ENCODE results near the gene PRDM5. TPM values are rescaled to one million over a fixed set of nuclear protein-coding genes. Genes with fewer than 3 reads are reported as not detected.

PRDM5 gene
- total RNA-seq, 1 experiment from 2014 or later = 0.85 TPM

DNA sequence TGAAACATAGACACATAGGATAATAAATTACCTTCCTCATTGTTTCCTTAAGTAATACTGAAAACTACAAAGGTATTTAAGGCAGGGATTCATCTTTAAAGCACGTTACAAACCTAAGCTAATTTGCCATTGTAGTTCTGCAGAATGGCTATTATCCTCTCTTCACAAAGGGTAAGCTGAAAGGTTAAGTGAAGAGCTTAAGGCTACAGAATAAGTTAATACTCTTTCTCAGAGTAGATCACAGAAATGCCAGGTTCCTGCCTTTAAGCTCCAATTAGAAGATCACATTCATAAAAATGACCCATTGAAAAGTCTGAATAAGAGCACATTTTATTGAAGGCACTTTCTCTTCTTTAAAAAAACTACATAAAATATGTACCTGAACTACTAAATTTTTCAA lies 42.1 kb upstream of the PRDM5 start:
- Histone ChIP-seq H4K20me1 (ENCODE audit: insufficient read depth) (no peaks in the 10 kb centered on the region), H3K9me2 (ENCODE audit: insufficient read depth) (no peaks in the 10 kb centered on the region), H3F3A (ENCODE audit: insufficient read depth, low read depth) (no peaks in the 10 kb centered on the region), H3K4me3 (no peak overlapping the region), H3K4me1 (replicated peaks; ENCODE audit: insufficient read depth) (no peaks in the 10 kb centered on the region), H3K9me3 (ENCODE audit: insufficient read depth, low read depth) (no peaks in the 10 kb centered on the region), H3K79me2 (ENCODE audit: low read depth) (no peaks in the 10 kb centered on the region), H2AFZ (no peak overlapping the region), H3K4me2 (no peak overlapping the region), H3K36me3 (ENCODE audit: low read depth) (no peaks in the 10 kb centered on the region), H3K27ac (no peak overlapping the region), H3K27me3 (ENCODE audit: insufficient read depth, low read depth) (no peaks in the 10 kb centered on the region)
- intact Hi-C loops (cut with micrococcal nuclease; ENCODE audit: unreplicated experiment) = no loop called here
- ChIA-PET POLR2A (ENCODE audit: unreplicated experiment) (no interaction called here), CTCF (no interaction called here)
- no peak for TF ChIP-seq EZH2 (IDR thresholded peaks at IDR 0.05; ENCODE audit: low read depth)
- TF ChIP-seq, protein P1, sequence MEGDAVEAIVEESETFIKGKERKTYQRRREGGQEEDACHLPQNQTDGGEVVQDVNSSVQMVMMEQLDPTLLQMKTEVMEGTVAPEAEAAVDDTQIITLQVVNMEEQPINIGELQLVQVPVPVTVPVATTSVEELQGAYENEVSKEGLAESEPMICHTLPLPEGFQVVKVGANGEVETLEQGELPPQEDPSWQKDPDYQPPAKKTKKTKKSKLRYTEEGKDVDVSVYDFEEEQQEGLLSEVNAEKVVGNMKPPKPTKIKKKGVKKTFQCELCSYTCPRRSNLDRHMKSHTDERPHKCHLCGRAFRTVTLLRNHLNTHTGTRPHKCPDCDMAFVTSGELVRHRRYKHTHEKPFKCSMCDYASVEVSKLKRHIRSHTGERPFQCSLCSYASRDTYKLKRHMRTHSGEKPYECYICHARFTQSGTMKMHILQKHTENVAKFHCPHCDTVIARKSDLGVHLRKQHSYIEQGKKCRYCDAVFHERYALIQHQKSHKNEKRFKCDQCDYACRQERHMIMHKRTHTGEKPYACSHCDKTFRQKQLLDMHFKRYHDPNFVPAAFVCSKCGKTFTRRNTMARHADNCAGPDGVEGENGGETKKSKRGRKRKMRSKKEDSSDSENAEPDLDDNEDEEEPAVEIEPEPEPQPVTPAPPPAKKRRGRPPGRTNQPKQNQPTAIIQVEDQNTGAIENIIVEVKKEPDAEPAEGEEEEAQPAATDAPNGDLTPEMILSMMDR (conservative IDR thresholded peaks at IDR 0.05) = no peak
- BruUV-seq (replicated peaks) = no TSS peak
- no peak for DNase-seq

DNA sequence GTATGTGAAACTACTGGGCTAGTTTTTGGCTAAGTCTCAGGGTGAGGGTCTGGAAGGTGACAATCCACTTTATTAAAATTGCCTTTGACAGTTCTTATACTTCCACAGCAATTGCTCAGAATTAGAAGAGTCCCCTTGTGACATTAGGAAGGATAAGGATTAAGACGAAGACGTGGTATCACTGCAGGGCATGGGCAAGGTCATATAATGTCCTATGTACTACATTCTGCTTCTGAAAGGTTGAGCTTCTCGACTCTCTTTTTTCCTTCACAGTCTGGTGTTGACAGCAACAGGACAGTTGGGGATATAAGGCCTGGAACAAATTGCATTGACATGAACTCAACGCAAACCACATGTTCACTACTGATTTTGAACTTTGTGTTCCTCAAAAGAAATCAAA lies 40.9 kb upstream of the PRDM5 start:
- BruUV-seq (replicated peaks) = no TSS peak
- CTCF ChIA-PET = interaction anchor here (0.6 kb wide), 1 partner anchor 15 kb away, joined by 11 read pairs; no protein-coding TSS in a partner anchor
- TF ChIP-seq, protein P1 (conservative IDR thresholded peaks at IDR 0.05) = no peak
- no peak for TF ChIP-seq EZH2 (IDR thresholded peaks at IDR 0.05; ENCODE audit: low read depth)
- Histone ChIP-seq H3K36me3 (ENCODE audit: low read depth) (no peaks in the 10 kb centered on the region), H2AFZ (peak overlapping the region; percentile 41; the same call in 1 of the 2 replicates), H3K4me3 (no peak overlapping the region), H3K9me3 (ENCODE audit: insufficient read depth, low read depth) (no peaks in the 10 kb centered on the region), H3K4me1 (replicated peaks; ENCODE audit: insufficient read depth) (no peaks in the 10 kb centered on the region), H3K27ac (no peak overlapping the region), H3F3A (ENCODE audit: insufficient read depth, low read depth) (no peaks in the 10 kb centered on the region), H4K20me1 (ENCODE audit: insufficient read depth) (no peaks in the 10 kb centered on the region), H3K79me2 (ENCODE audit: low read depth) (no peaks in the 10 kb centered on the region), H3K27me3 (ENCODE audit: insufficient read depth, low read depth) (no peaks in the 10 kb centered on the region), H3K9me2 (ENCODE audit: insufficient read depth) (no peaks in the 10 kb centered on the region), H3K4me2 (no peak overlapping the region)
- POLR2A ChIA-PET (ENCODE audit: unreplicated experiment) = no interaction called here
- DNase-seq = no peak
- intact Hi-C loops (cut with micrococcal nuclease; ENCODE audit: unreplicated experiment) = no loop called here

DNA sequence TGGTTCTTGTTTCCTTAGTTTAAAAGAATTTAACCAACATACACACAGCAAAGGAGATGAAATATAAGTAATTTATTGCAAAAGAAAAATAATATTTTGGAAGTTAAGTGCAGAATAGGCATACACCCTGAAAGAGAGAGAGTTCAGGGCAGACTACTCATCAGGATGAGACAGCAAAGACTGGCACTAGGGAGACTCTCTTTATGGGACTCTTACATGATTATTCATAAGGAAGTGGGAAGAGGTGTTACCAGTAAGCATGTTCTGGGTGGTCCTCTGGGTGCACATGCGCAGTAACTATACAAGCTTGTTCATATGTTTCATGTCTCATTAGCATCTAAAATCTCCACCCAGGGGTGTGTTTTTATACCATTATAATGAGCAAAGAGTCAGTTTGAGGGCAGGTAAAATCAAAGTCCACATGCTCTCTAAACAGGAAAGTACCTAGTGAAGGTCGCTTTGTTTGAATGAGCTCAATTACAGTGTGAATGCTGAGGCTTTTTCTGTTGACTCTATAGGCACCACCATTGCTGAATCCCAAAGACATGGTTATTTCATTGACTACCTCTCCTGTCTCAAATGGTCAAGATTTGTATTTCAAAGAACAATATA lies 38.2 kb upstream of the PRDM5 start:
- no TSS peak for BruUV-seq (replicated peaks)
- TF ChIP-seq, protein P1 (conservative IDR thresholded peaks at IDR 0.05) = no peak
- no peak for TF ChIP-seq EZH2 (IDR thresholded peaks at IDR 0.05; ENCODE audit: low read depth)
- Histone ChIP-seq H3K79me2 (ENCODE audit: low read depth) (no peaks in the 10 kb centered on the region), H3F3A (ENCODE audit: insufficient read depth, low read depth) (no peaks in the 10 kb centered on the region), H4K20me1 (ENCODE audit: insufficient read depth) (no peaks in the 10 kb centered on the region), H3K27me3 (ENCODE audit: insufficient read depth, low read depth) (no peaks in the 10 kb centered on the region), H3K4me3 (no peak overlapping the region), H3K4me2 (no peak overlapping the region), H3K4me1 (replicated peaks; ENCODE audit: insufficient read depth) (no peaks in the 10 kb centered on the region), H3K36me3 (ENCODE audit: low read depth) (no peaks in the 10 kb centered on the region), H3K9me2 (ENCODE audit: insufficient read depth) (0 out of 2 replicates have a peak, but pooled peaks cover 3% of the 10 kb centered on the region), H3K27ac (no peak overlapping the region), H3K9me3 (ENCODE audit: insufficient read depth, low read depth) (no peaks in the 10 kb centered on the region), H2AFZ (no peak overlapping the region)
- intact Hi-C loops (cut with micrococcal nuclease; ENCODE audit: unreplicated experiment) = no loop called here
- ChIA-PET POLR2A (ENCODE audit: unreplicated experiment) (no interaction called here), CTCF (no interaction called here)
- DNase-seq = no peak
